K562 (cell line): ENCODE data around the gene IGSF21. TPM values are rescaled to one million over a fixed set of nuclear protein-coding genes. Genes with fewer than 3 reads are reported as not detected.

ENCODE experiments used
- CBFA2T2 ChIP-seq: fragments of 450-650 bp; conservative IDR thresholded peaks from 2 replicates; pipeline ENCODE4 v1.6.1; 2017; ENCODE audit warnings: mild to moderate bottlenecking
- CBFB ChIP-seq: sonication (generic); formaldehyde crosslinking; IDR thresholded peaks from 2 replicates; pipeline ENCODE4 v1.4.0; 2020; ENCODE audit warnings: mild to moderate bottlenecking, missing genetic modification reagents
- CBX3 ChIP-seq, 2 experiments: IDR thresholded peaks; 1 replicate in 1 of 2; 2 replicates in 1 of 2; pipeline ENCODE4 v1.6.1; 2012; ENCODE audit warnings: inconsistent platforms in 2 of 2, low read length in 2 of 2, borderline replicate concordance in 1 of 2, control low read depth in 1 of 2
- CREBBP ChIP-seq: IDR thresholded peaks from one replicate; pipeline ENCODE4 v1.6.1; 2012; ENCODE audit warnings: low read depth, mild to moderate bottlenecking, control low read depth, inconsistent platforms, low read length
- GTF3C2 ChIP-seq: IDR thresholded peaks from 3 replicates; pipeline ENCODE4 v1.6.1; 2011; ENCODE audit warnings: borderline replicate concordance, mild to moderate bottlenecking, moderate library complexity; ENCODE audit not compliant: insufficient read length; ENCODE audit errors: extremely low read depth
- HNRNPLL ChIP-seq: fragments of 200-400 bp; formaldehyde crosslinking; IDR thresholded peaks from 2 replicates; pipeline ENCODE4 v1.6.1; 2017; ENCODE audit warnings: low read length, low read depth, mild to moderate bottlenecking; ENCODE audit not compliant: poor library complexity, severe bottlenecking
- JUND ChIP-seq, 2 experiments: IDR thresholded peaks; 2 replicates in 1 of 2; 3 replicates in 1 of 2; pipeline ENCODE4 v1.6.1; 2011; ENCODE audit warnings: borderline replicate concordance in 2 of 2, low read depth in 2 of 2, low read length in 2 of 2, improper control_type of control experiment in 1 of 2, missing biosample characterization in 1 of 2, missing genetic modification characterization in 1 of 2, missing genetic modification reagents in 1 of 2
- KLF16 ChIP-seq: IDR thresholded peaks from 2 replicates; pipeline ENCODE4 v1.6.1; 2016; ENCODE audit warnings: antibody characterized with exemption
- NEUROD1 ChIP-seq: fragments of 150-350 bp; IDR thresholded peaks from 2 replicates; pipeline ENCODE4 v1.6.1; 2014; ENCODE audit warnings: borderline replicate concordance, low read length, low read depth; ENCODE audit not compliant: partially characterized antibody
- PREB ChIP-seq: sonication (generic); formaldehyde crosslinking; IDR thresholded peaks from 2 replicates; pipeline ENCODE4 v1.8.1; 2023; ENCODE audit warnings: mild to moderate bottlenecking, missing genetic modification reagents
- PURB ChIP-seq: sonication (generic); formaldehyde crosslinking; IDR thresholded peaks from 2 replicates; pipeline ENCODE4 v1.9.0; 2021; ENCODE audit warnings: low read depth, mild to moderate bottlenecking, missing genetic modification reagents
- SAFB2 ChIP-seq: fragments of 200-400 bp; formaldehyde crosslinking; IDR thresholded peaks from 2 replicates; pipeline ENCODE4 v1.6.1; 2018; ENCODE audit warnings: borderline replicate concordance, low read length, low read depth, moderate library complexity; ENCODE audit not compliant: severe bottlenecking
- SMAD3 ChIP-seq: fragments of 450-650 bp; formaldehyde crosslinking; conservative IDR thresholded peaks from 2 replicates; pipeline ENCODE4 v1.4.0; 2020; ENCODE audit warnings: mild to moderate bottlenecking
- SMARCA4 ChIP-seq: fragments of 450-650 bp; IDR thresholded peaks from 2 replicates; pipeline ENCODE4 v1.6.1; 2016
- THRA ChIP-seq: fragments of 450-650 bp; IDR thresholded peaks from 2 replicates; pipeline ENCODE4 v1.6.1; 2017; ENCODE audit warnings: mild to moderate bottlenecking, moderate library complexity
- ZBTB34 ChIP-seq: fragments of 250-450 bp; sonication (Bioruptor Pico); IDR thresholded peaks from 2 replicates; pipeline ENCODE4 v1.8.0; 2021; ENCODE audit warnings: mild to moderate bottlenecking, moderate library complexity
- ZNF184 ChIP-seq: sonication (generic); formaldehyde crosslinking; IDR thresholded peaks from 2 replicates; pipeline ENCODE4 v1.5.0; 2020; ENCODE audit warnings: missing genetic modification reagents
- ZNF436 ChIP-seq: fragments of 250-450, 450-650 bp; sonication (Bioruptor Pico); formaldehyde crosslinking; IDR thresholded peaks from 2 replicates; pipeline ENCODE4 v1.7.0; 2020; ENCODE audit warnings: mild to moderate bottlenecking
- ZNF668 ChIP-seq: fragments of 250-450 bp; sonication (Bioruptor Pico); IDR thresholded peaks from 2 replicates; pipeline ENCODE4 v1.8.0; 2022; ENCODE audit warnings: mild to moderate bottlenecking, inconsistent platforms
- ZNF740 ChIP-seq, 3 experiments: fragments of 200-800 bp in 1 of 3; sonication (Bioruptor generic) in 1 of 3; sonication (generic) in 1 of 3; formaldehyde crosslinking in 1 of 3; IDR thresholded peaks; 2 replicates each; pipeline versions ENCODE4 v1.6.1 to v1.8.0; 2016 to 2022; ENCODE audit warnings: mild to moderate bottlenecking in 2 of 3, missing compliant biosample characterization in 2 of 3, missing genetic modification characterization in 2 of 3, missing genetic modification reagents in 1 of 3
- polyA plus RNA-seq, 8 experiments: library from polyadenylated mRNA; depleted of rRNA in 4 of 8; stranded (reverse) in 5 of 8; unstranded in 3 of 8; fragments of >200 nt; fragmentation: Nextera tagmentation in 2 of 8; fragmentation: Illumina TruSeq in 1 of 8; extraction: Ambion mirVana in 2 of 8; extraction: Trizol in 1 of 8; gene quantifications; 2 replicates each; pipeline versions ENCODE4 v1.2.1 to v1.2.3, GENCODE V29; 2011 to 2014; ENCODE audit warnings: inconsistent platforms in 1 of 8, missing spikeins in 1 of 8
- total RNA-seq, 7 experiments: library from RNA; depleted of rRNA in 6 of 7; stranded (reverse); fragments of >200 nt in 6 of 7; fragmentation: Illumina TruSeq in 2 of 7; extraction: Trizol in 2 of 7; gene quantifications; 2 replicates each; pipeline versions ENCODE4 v1.2.1 to v1.2.3, GENCODE V29; 2011 to 2021; ENCODE audit warnings: low replicate concordance in 1 of 7

Gene IGSF21
- total and polyA plus RNA-seq, 9 of the 15 experiments (the other 6 are each of a cell fraction or from before 2014, with no cell fraction given), result not detected

GRCh38 chr1:18414872-18415447, 307.4 kb downstream of the IGSF21 start (continued):
- TF ChIP-seq ZBTB34 (no peak), KLF16 (no peak), PREB (CRISPR knock-in tag) (no peak), SMAD3 (CRISPR knock-in tag) (no peak), CBX3 (IDR thresholded peaks at IDR 0.05; ENCODE audit: borderline replicate concordance in 1 of 2, low read length in 2 of 2) (no peak), ZNF668 (CRISPR knock-in tag) (no peak), CBFB (CRISPR knock-in tag) (no peak), GTF3C2 (no peak), ZNF184 (CRISPR knock-in tag) (no peak), JUND (IDR thresholded peaks at IDR 0.05; ENCODE audit: borderline replicate concordance, low read depth, low read length) (peak; percentile 67), JUND (tag; IDR thresholded peaks at IDR 0.05; ENCODE audit: borderline replicate concordance, low read depth, low read length) (peak; percentile 58; the same call in 2 of the 3 replicates), SAFB2 (no peak), PURB (no peak), ZNF436 (CRISPR knock-in tag) (no peak), CREBBP (no peak), HNRNPLL (no peak), THRA (no peak), ZNF740 (CRISPR knock-in tag; IDR thresholded peaks at IDR 0.05) (no peak), ZNF740 (tag; IDR thresholded peaks at IDR 0.05) (no peak), SMARCA4 (peak; percentile 43; the same call in 1 of the 2 replicates), CBFA2T2 (no peak), NEUROD1 (no peak)
